Gastrocnemius medialis (tissue), 4 donors: ENCODE data around the gene PRR23C. TPM values are rescaled to one million over a fixed set of nuclear protein-coding genes. Genes with fewer than 3 reads are reported as not detected.

ENCODE experiments used
- ATAC-seq, 2 donors: fragments of 150-250 bp; one replicate each; pipeline ENCODE4 v1.9.1; 2016
- DNase-seq, 2 donors: peaks; one replicate each; pipeline ENCODE4 v3.0.0-alpha.2; 2019
- H3K27ac ChIP-seq, 4 donors: fragments of 200-600 bp; sonication (generic); 1 replicate in 1 of 4; 2 replicates in 3 of 4; pipeline ENCODE4 v1.5.1; 2016 to 2018; ENCODE audit warnings: mild to moderate bottlenecking in 2 of 4, moderate library complexity in 1 of 4
- H3K27me3 ChIP-seq, 3 donors: fragments of 200-600 bp; sonication (generic) in 2 of 3; 1 replicate in 1 of 3; 2 replicates in 2 of 3; pipeline versions ENCODE4 v1.5.1 to v1.6.0; 2016 to 2019; ENCODE audit warnings: mild to moderate bottlenecking in 1 of 3, moderate library complexity in 1 of 3
- H3K36me3 ChIP-seq, 2 donors: fragments of 200-600 bp; sonication (generic) in 1 of 2; one replicate each; pipeline ENCODE4 v1.5.1; 2017 to 2018
- H3K4me1 ChIP-seq, 2 donors: fragments of 200-600 bp; sonication (generic) in 1 of 2; one replicate each; pipeline ENCODE4 v1.5.1; 2016 to 2017; ENCODE audit warnings: mild to moderate bottlenecking in 2 of 2
- H3K4me3 ChIP-seq, 4 donors: fragments of 200-600 bp; sonication (generic) in 3 of 4; 1 replicate in 1 of 4; 2 replicates in 3 of 4; pipeline ENCODE4 v1.5.1; 2016 to 2019; ENCODE audit warnings: mild to moderate bottlenecking in 2 of 4
- H3K9me3 ChIP-seq, 3 donors: fragments of 200-600 bp; sonication (generic) in 2 of 3; 1 replicate in 1 of 3; 2 replicates in 2 of 3; pipeline ENCODE4 v1.5.1; 2016 to 2019
- CTCF ChIP-seq, 5 experiments: fragments of 450-650 bp in 3 of 5; fragments of 200-600 bp in 2 of 5; sonication (generic) in 2 of 5; IDR thresholded peaks in 4 of 5; conservative IDR thresholded peaks in 1 of 5; 1 replicate in 4 of 5; 2 replicates in 1 of 5; pipeline ENCODE4 v1.5.1; 2016 to 2019; ENCODE audit warnings: antibody characterized with exemption in 5 of 5, mild to moderate bottlenecking in 3 of 5, moderate library complexity in 3 of 5
- POLR2A ChIP-seq, 2 donors: fragments of 450-650 bp; IDR thresholded peaks; one replicate each; pipeline ENCODE4 v1.6.1; 2017; ENCODE audit warnings: antibody characterized with exemption in 2 of 2, mild to moderate bottlenecking in 2 of 2, moderate library complexity in 2 of 2
- in situ Hi-C, 4 donors: fragments of 200-750 bp; cut with MboI; loops; one replicate each; pipeline versions ENCODE4 v1.15.0 to v1.8.0; 2017; ENCODE audit warnings: low sequenced_read_pairs in 4 of 4
- intact Hi-C: fragments of 100-400 bp; cut with DNase I; formaldehyde crosslinking; loops from one replicate; pipeline ENCODE4 v1.15.1; 2023; ENCODE audit warnings: low total_unique reads
- total RNA-seq, 4 donors: library from RNA; depleted of rRNA; stranded (reverse); fragments of >200 nt; gene quantifications; one replicate each; pipeline versions ENCODE4 v1.1.0 to v1.2.3, GENCODE V29; 2016

PRR23C gene
- total RNA-seq: not detected

DNA sequence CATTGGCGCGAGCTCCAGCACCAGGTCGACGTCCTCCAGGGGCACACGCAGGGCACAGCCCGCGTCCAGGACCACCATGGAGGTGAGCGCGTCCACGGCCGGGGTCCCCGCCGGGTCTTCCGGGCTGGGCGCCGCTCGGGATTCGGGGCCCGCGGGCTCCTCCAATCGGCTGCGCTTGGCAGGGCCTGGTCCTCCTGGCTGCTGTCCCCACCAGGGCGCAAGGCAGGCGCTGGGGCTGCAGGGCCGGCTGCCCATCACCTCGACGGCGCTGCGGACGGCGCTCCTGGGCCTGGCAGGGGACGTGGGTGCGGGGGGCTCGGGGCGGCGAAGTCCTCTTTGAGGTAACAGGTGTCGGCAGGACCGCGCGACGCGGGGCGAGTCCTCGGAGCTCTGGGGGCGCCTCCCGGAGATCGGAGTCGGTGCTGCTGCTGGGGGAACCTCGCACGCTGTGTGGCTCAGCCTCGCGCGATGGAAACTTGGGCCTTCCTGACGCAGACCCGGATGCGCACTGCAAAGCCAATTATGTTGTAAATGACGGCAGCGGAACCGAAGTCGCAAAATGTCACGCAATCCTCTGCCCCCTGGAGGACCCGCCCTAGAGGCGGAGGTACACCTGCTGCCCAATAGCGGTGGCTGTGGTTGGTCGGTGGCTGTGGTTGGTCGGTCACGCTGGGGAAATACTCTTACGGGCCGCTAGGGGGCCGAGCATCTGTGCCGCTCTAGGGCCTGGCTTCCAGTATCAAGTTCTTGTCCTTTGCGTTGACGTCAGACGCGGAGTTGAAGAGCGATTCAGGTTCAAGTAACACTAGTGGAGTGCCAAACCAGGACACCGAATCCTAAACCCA is at the start of gene PRR23C:
Gene PRR23C, minus strand, starts transcription at position 527 of the 845 bp plus-strand sequence. Its CDS starts 272 bp downstream, at position 255.
- H3K4me1 ChIP-seq: no peaks in the 10 kb centered on the region
- in situ Hi-C loops: no loop called here
- no peaks in the 10 kb centered on the region for H3K36me3 ChIP-seq
- no peak within 1 kb of the TSS for H3K27ac ChIP-seq
- intact Hi-C loops: no loop called here
- DNase-seq (no peak), ATAC-seq (no peak)
- H3K4me3 ChIP-seq: no peak within 1 kb of the TSS
- H3K27me3 ChIP-seq: no peaks in the 10 kb centered on the region
- TF ChIP-seq POLR2A (IDR thresholded peaks at IDR 0.05) (no peak), CTCF (IDR thresholded peaks at IDR 0.05 in 4 of 5, conservative IDR thresholded peaks at IDR 0.05 in 1 of 5) (no peak)
- no peaks in the 10 kb centered on the region for H3K9me3 ChIP-seq

DNA sequence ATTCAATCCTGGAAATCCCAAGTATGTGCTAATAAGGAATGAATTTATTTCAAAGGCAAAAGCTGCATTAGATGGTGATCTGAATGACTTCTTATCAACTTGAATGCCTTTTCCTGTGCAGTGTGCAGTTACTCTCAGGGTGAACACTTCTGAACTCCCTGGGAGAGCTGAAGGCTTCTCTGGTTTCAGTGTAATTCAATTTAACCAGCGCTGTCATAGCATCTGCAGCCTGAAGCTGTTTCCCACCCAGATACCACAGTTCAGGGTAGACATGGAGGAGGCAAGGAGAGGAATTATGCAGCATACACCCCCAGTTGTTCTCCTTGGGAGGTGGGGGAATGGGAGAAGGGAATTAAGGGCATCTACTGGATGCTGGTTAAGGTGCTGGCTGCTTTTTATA is 49.1 kb upstream of the PRR23C start:
- intact Hi-C loops: loop anchor here (10.0 kb wide), 1 partner anchor 871 kb away; no protein-coding TSS in a partner anchor
- no peak for TF ChIP-seq CTCF (IDR thresholded peaks at IDR 0.05 in 4 of 5, conservative IDR thresholded peaks at IDR 0.05 in 1 of 5)
- no peak for TF ChIP-seq POLR2A (IDR thresholded peaks at IDR 0.05)
- Histone ChIP-seq H3K4me1 (no peaks in the 10 kb centered on the region), H3K9me3 (no peaks in the 10 kb centered on the region), H3K4me3 (no peak overlapping the region), H3K36me3 (no peaks in the 10 kb centered on the region), H3K27ac (no peak overlapping the region), H3K27me3 (no peaks in the 10 kb centered on the region)
- DNase-seq (no peak), ATAC-seq (no peak)
- in situ Hi-C loops: no loop called here

- TF ChIP-seq POLR2A (IDR thresholded peaks at IDR 0.05) (no peak), CTCF (IDR thresholded peaks at IDR 0.05 in 4 of 5, conservative IDR thresholded peaks at IDR 0.05 in 1 of 5) (no peak)
- intact Hi-C loops: no loop called here
- Histone ChIP-seq H3K27me3 (no peaks in the 10 kb centered on the region), H3K9me3 (no peaks in the 10 kb centered on the region), H3K36me3 (no peaks in the 10 kb centered on the region), H3K4me1 (no peaks in the 10 kb centered on the region), H3K27ac (no peak overlapping the region), H3K4me3 (no peak overlapping the region)
- DNase-seq: no peak
- ATAC-seq: no peak
- in situ Hi-C loops: no loop called here
Observed at GRCh38 chr3:139088462-139089324, 44.0 kb upstream of the PRR23C start.

- H3K9me3 ChIP-seq: no peaks in the 10 kb centered on the region
- H3K27ac ChIP-seq: no peak overlapping the region
- in situ Hi-C loops (no loop called here), intact Hi-C loops (no loop called here)
- DNase-seq (no peak), ATAC-seq (no peak)
- H3K36me3 ChIP-seq: no peaks in the 10 kb centered on the region
- TF ChIP-seq POLR2A (IDR thresholded peaks at IDR 0.05): no peak
- no peak for TF ChIP-seq CTCF (IDR thresholded peaks at IDR 0.05 in 4 of 5, conservative IDR thresholded peaks at IDR 0.05 in 1 of 5)
- no peak overlapping the region for H3K4me3 ChIP-seq
- no peaks in the 10 kb centered on the region for H3K27me3 ChIP-seq
- H3K4me1 ChIP-seq: no peaks in the 10 kb centered on the region
Observed at GRCh38 chr3:139087621-139088020, 42.9 kb upstream of the PRR23C start.
